Measurements from ENCODE around the gene RAD21L1. TPM values are rescaled to one million over a fixed set of nuclear protein-coding genes. Genes with fewer than 3 reads are reported as not detected.

The RAD21L1 gene
- total RNA-seq, 4 donors from 2014 or later, result not detected

DNA sequence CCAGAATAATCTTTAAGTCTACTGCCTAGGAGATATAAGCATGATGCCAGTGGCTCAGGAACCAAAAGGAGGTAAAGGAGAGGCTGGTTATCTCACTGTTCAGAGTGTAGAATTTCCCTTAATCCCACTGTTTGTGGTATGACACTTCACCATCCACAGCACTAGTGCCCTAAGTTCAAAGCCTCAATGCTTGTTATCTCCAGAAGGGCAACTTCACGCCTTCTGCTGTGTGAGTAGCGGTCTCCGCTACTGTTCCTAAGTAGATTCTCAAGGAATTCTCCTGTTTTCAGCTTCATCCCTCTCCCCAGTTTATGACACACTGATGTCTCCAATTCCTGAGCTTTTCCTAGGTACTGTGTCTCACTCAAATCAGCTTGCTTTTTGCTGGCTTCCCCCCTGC, 26.6 kb downstream of the RAD21L1 start:
- H3K9me3 ChIP-seq, result no peaks in the 10 kb centered on the region
- ATAC-seq, result no peak
- H3K4me1 ChIP-seq, result no peaks in the 10 kb centered on the region
- no peaks in the 10 kb centered on the region for H3K36me3 ChIP-seq
- H3K27ac ChIP-seq, result no peak overlapping the region
- TF ChIP-seq POLR2A (IDR thresholded peaks at IDR 0.05) (no peak), POLR2AphosphoS5 (IDR thresholded peaks at IDR 0.05) (no peak)
- TF ChIP-seq, protein P1, sequence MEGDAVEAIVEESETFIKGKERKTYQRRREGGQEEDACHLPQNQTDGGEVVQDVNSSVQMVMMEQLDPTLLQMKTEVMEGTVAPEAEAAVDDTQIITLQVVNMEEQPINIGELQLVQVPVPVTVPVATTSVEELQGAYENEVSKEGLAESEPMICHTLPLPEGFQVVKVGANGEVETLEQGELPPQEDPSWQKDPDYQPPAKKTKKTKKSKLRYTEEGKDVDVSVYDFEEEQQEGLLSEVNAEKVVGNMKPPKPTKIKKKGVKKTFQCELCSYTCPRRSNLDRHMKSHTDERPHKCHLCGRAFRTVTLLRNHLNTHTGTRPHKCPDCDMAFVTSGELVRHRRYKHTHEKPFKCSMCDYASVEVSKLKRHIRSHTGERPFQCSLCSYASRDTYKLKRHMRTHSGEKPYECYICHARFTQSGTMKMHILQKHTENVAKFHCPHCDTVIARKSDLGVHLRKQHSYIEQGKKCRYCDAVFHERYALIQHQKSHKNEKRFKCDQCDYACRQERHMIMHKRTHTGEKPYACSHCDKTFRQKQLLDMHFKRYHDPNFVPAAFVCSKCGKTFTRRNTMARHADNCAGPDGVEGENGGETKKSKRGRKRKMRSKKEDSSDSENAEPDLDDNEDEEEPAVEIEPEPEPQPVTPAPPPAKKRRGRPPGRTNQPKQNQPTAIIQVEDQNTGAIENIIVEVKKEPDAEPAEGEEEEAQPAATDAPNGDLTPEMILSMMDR (IDR thresholded peaks at IDR 0.05), result no peak
- WGBS, 2 donors (ENCODE audit: low coverage in 1 of 2), result 62 to 65% methylated on average over 3 of the region's 3 CpGs
- H3K4me3 ChIP-seq, result no peak overlapping the region
- peaks cover 9% of the 10 kb centered on the region for H3K27me3 ChIP-seq

GRCh38 chr20:1254254-1254653, 28.4 kb downstream of the RAD21L1 start:
- TF ChIP-seq POLR2A (IDR thresholded peaks at IDR 0.05) (no peak), POLR2AphosphoS5 (IDR thresholded peaks at IDR 0.05) (no peak), EP300 (IDR thresholded peaks at IDR 0.05) (no peak)
- TF ChIP-seq, protein P1 (IDR thresholded peaks at IDR 0.05), result no peak
- Histone ChIP-seq H3K36me3 (no peaks in the 10 kb centered on the region), H3K27ac (no peak overlapping the region), H3K4me3 (no peak overlapping the region), H3K9me3 (no peaks in the 10 kb centered on the region), H3K27me3 (peaks cover 9% of the 10 kb centered on the region), H3K4me1 (no peaks in the 10 kb centered on the region)
- no peak for ATAC-seq
- WGBS, 2 donors (ENCODE audit: low coverage in 1 of 2), result 0 to 46% methylated on average over 1 to 2 of the region's 2 CpGs

DNA sequence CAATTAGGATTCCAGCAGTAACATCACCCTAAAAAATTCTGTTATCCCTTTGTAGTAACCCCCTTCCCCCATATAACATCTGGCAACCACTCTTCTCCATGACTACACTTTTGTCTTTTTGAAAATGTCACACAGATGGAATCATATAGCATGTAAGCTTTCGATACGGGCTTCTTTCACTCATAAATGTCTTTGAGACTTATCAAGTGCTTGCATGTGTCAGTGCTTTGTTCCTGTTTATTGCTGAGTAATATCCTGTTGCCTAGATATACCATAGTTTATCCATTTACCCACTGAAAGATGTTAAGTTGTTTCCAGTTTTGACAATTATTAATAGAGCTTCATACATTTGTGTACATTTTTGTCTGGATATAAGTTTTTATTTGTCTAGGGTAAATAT, 29.8 kb downstream of the RAD21L1 start:
- no peaks in the 10 kb centered on the region for H3K4me1 ChIP-seq
- peaks cover 9% of the 10 kb centered on the region for H3K27me3 ChIP-seq
- ATAC-seq, result no peak
- H3K9me3 ChIP-seq, result no peaks in the 10 kb centered on the region
- WGBS, 2 donors (ENCODE audit: low coverage in 1 of 2), result 62 to 81% methylated on average over 2 of the region's 2 CpGs
- TF ChIP-seq POLR2A (IDR thresholded peaks at IDR 0.05), result no peak
- TF ChIP-seq POLR2AphosphoS5 (IDR thresholded peaks at IDR 0.05), result no peak
- TF ChIP-seq, protein P1 (IDR thresholded peaks at IDR 0.05), result no peak
- TF ChIP-seq EP300 (IDR thresholded peaks at IDR 0.05), result no peak
- H3K4me3 ChIP-seq, result no peak overlapping the region
- H3K36me3 ChIP-seq, result no peaks in the 10 kb centered on the region
- H3K27ac ChIP-seq, result no peak overlapping the region

DNA sequence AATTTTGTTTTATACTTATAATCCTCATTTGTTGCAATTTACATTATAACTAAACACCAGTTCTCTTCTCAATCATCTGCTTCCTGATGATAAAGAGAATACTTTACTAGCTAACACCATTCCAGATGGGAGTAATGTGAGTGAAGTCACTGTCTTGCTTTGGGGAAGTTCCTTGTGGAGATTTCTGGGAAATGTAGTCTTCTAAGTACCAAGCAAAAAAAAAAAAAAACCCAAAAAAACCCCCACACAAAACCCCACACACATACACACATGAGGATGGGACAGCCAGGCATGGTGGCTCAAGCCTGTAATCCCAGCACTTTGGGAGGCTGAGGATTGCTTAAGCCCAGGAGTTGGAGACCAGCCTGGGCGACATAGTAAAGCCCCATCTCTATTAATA, 38.0 kb downstream of the RAD21L1 start:
- TF ChIP-seq POLR2A (IDR thresholded peaks at IDR 0.05) (no peak), EP300 (IDR thresholded peaks at IDR 0.05) (no peak), POLR2AphosphoS5 (IDR thresholded peaks at IDR 0.05) (no peak)
- TF ChIP-seq, protein P1 (IDR thresholded peaks at IDR 0.05), result no peak
- H3K4me1 ChIP-seq, result peaks cover 0 to 25% (median 6%) of the 10 kb centered on the region in 3 donors
- WGBS, 2 donors (ENCODE audit: low coverage in 1 of 2), result 67% methylated on average over 1 of the region's 1 CpG; no CpG with 5 or more reads in 1 of the 2 donors
- H3K27ac ChIP-seq, result no peak overlapping the region
- H3K36me3 ChIP-seq, result no peaks in the 10 kb centered on the region
- H3K9me3 ChIP-seq, result no peaks in the 10 kb centered on the region
- peaks cover 7% of the 10 kb centered on the region for H3K27me3 ChIP-seq
- no peak for ATAC-seq
- no peak overlapping the region for H3K4me3 ChIP-seq

DNA sequence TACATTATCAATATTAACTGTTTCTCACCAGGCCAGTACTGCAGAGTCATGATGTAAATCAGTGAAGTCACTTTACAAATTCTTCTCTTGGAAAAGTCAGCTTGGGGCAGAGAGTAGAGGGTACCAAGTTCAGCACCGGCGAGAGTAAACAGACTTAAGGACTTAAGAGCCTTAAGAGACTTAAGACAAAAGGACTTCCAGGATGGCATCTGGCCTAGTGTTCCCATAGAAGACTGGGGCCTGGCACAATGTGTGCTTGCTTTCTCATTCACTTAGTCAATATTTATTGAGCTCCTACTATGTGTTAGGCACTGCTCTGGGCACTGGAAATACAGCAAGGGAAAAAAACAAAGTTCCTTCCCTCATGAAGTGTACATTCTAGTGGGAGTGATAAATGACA, 38.9 kb downstream of the RAD21L1 start:
- WGBS, 2 donors (ENCODE audit: low coverage in 1 of 2), result 54% methylated on average over 2 of the region's 2 CpGs; no CpG with 5 or more reads in 1 of the 2 donors
- Histone ChIP-seq H3K9me3 (no peaks in the 10 kb centered on the region), H3K27me3 (peaks cover 7% of the 10 kb centered on the region), H3K4me3 (no peak overlapping the region), H3K36me3 (no peaks in the 10 kb centered on the region), H3K27ac (no peak overlapping the region), H3K4me1 (peaks cover 0 to 25% (median 6%) of the 10 kb centered on the region in 3 donors)
- TF ChIP-seq EP300 (IDR thresholded peaks at IDR 0.05), result no peak
- TF ChIP-seq, protein P1 (IDR thresholded peaks at IDR 0.05), result no peak
- no peak for TF ChIP-seq POLR2A (IDR thresholded peaks at IDR 0.05)
- no peak for TF ChIP-seq POLR2AphosphoS5 (IDR thresholded peaks at IDR 0.05)
- ATAC-seq, result no peak

Data from gastroesophageal sphincter (tissue), 4 donors.